H1 (cell line): Measurements from ENCODE around the gene ZNF133. TPM values are rescaled to one million over a fixed set of nuclear protein-coding genes. Genes with fewer than 3 reads are reported as not detected.

Experiments
- CTCF ChIA-PET: fragments of 300-600 bp; sonication (Branson Sonifier 250); formaldehyde crosslinking; loops from one replicate; lab custom pipeline; 2021; ENCODE audit not compliant: partially characterized antibody; lab: Charles Lee
- POLR2A ChIA-PET: fragments of 300-600 bp; sonication (Branson Sonifier 250); formaldehyde crosslinking; loops from one replicate; lab custom pipeline; 2021; ENCODE audit warnings: inconsistent platforms; ENCODE audit not compliant: partially characterized antibody; lab: Charles Lee
- DNase-seq, 2 experiments: peaks; one replicate each; pipeline versions ENCODE4 v3.0.0 to v3.0.0-alpha.2; 2010 to 2022; ENCODE audit warnings: low spot score in 2 of 2, low read depth in 1 of 2, mixed read lengths in 1 of 2
- FAIRE-seq: peaks from 2 replicates; lab custom pipeline; 2011; peaks lifted over from hg19 to GRCh38; lab: Jason Lieb, UNC
- H2AFZ ChIP-seq: 2 replicates; pipeline ENCODE4 v1.8.1; 2012; ENCODE audit warnings: low read length, inconsistent platforms
- H2AK5ac ChIP-seq: 2 replicates; pipeline ENCODE4 v1.6.1; 2013; ENCODE audit warnings: low read depth, low read length
- H2BK120ac ChIP-seq: replicated peaks from 2 replicates; pipeline ENCODE3; 2013; ENCODE audit warnings: low read depth, low read length, inconsistent platforms
- H2BK12ac ChIP-seq: 2 replicates; pipeline ENCODE4 v1.6.1; 2013; ENCODE audit warnings: low read depth, low read length
- H2BK15ac ChIP-seq: 2 replicates; pipeline ENCODE4 v1.6.1; 2013; ENCODE audit warnings: low read length
- H2BK20ac ChIP-seq: 2 replicates; pipeline ENCODE4 v1.6.1; 2013; ENCODE audit warnings: low read length
- H2BK5ac ChIP-seq: 2 replicates; pipeline ENCODE4 v1.6.1; 2013; ENCODE audit warnings: low read depth, low read length
- H3K14ac ChIP-seq: 2 replicates; pipeline ENCODE4 v1.6.1; 2013; ENCODE audit warnings: inconsistent platforms; ENCODE audit not compliant: insufficient read length
- H3K18ac ChIP-seq: 2 replicates; pipeline ENCODE4 v1.6.1; 2013; ENCODE audit warnings: low read length; ENCODE audit errors: extremely low read depth
- H3K23ac ChIP-seq: 2 replicates; pipeline ENCODE4 v1.6.1; 2013; ENCODE audit warnings: inconsistent platforms; ENCODE audit not compliant: insufficient read length
- H3K23me2 ChIP-seq: 2 replicates; pipeline ENCODE4 v1.6.1; 2013; ENCODE audit warnings: low read depth, low read length
- H3K27ac ChIP-seq: 2 replicates; pipeline ENCODE4 v1.6.1; 2011; ENCODE audit warnings: low read depth, low read length, inconsistent platforms
- H3K27me3 ChIP-seq, 4 experiments: replicated peaks in 1 of 4; 1 replicate in 1 of 4; 2 replicates in 3 of 4; pipeline versions ENCODE4 v1.6.1 to v1.8.1; 2011 to 2013; ENCODE audit warnings: low read length in 3 of 4, mild to moderate bottlenecking in 3 of 4, inconsistent platforms in 2 of 4, mixed read lengths in 2 of 4, moderate library complexity in 1 of 4; ENCODE audit not compliant: control insufficient read depth in 3 of 4, insufficient read depth in 3 of 4; ENCODE audit errors: extremely low read depth in 1 of 4
- H3K36me3 ChIP-seq, 4 experiments: 2 replicates each; pipeline versions ENCODE4 v1.6.1 to v1.8.1; 2011 to 2013; ENCODE audit warnings: mild to moderate bottlenecking in 4 of 4, low read length in 3 of 4, moderate library complexity in 2 of 4, control low read depth in 1 of 4, inconsistent platforms in 1 of 4; ENCODE audit not compliant: insufficient read depth in 4 of 4, control insufficient read depth in 2 of 4
- H3K4ac ChIP-seq: replicated peaks from 2 replicates; pipeline ENCODE3; 2013; ENCODE audit warnings: low read length, low read depth, mixed read lengths, inconsistent platforms; ENCODE audit not compliant: insufficient read length
- H3K4me1 ChIP-seq, 4 experiments: replicated peaks in 1 of 4; 1 replicate in 1 of 4; 2 replicates in 3 of 4; pipeline versions ENCODE4 v1.6.1 to v1.8.1; 2011 to 2013; ENCODE audit warnings: low read length in 3 of 4, inconsistent platforms in 2 of 4, mixed read lengths in 1 of 4; ENCODE audit not compliant: insufficient read depth in 4 of 4, control insufficient read depth in 3 of 4
- H3K4me2 ChIP-seq, 2 experiments: 2 replicates each; pipeline versions ENCODE4 v1.6.1 to v1.8.1; 2011 to 2013; ENCODE audit warnings: low read depth in 2 of 2, low read length in 2 of 2, control low read depth in 1 of 2, inconsistent platforms in 1 of 2, mild to moderate bottlenecking in 1 of 2; ENCODE audit not compliant: insufficient read depth in 1 of 2
- H3K4me3 ChIP-seq, 4 experiments: fragments of 200-600, 300-600 bp in 1 of 4; sonication (generic), shearing (Covaris generic), sonication (Bioruptor Twin) in 1 of 4; 2 replicates each; pipeline versions ENCODE4 v1.5.1 to v1.8.1; 2011 to 2016; ENCODE audit warnings: low read length in 4 of 4, low read depth in 3 of 4, control low read depth in 2 of 4, inconsistent platforms in 2 of 4, mild to moderate bottlenecking in 2 of 4, mixed read lengths in 1 of 4, moderate library complexity in 1 of 4; ENCODE audit not compliant: insufficient read depth in 2 of 4; ENCODE audit errors: extremely low read depth in 1 of 4
- H3K56ac ChIP-seq: replicated peaks from 2 replicates; pipeline ENCODE3; 2013; ENCODE audit warnings: low read depth, mild to moderate bottlenecking, mixed read lengths, low read length, inconsistent platforms; ENCODE audit not compliant: insufficient read length
- H3K79me1 ChIP-seq: 2 replicates; pipeline ENCODE4 v1.6.1; 2013; ENCODE audit warnings: low read depth, low read length, control low read depth
- H3K79me2 ChIP-seq, 2 experiments: 2 replicates each; pipeline versions ENCODE4 v1.6.1 to v1.8.1; 2012 to 2013; ENCODE audit warnings: low read length in 2 of 2, mild to moderate bottlenecking in 2 of 2, inconsistent platforms in 1 of 2; ENCODE audit not compliant: insufficient read depth in 2 of 2, control insufficient read depth in 1 of 2
- H3K9ac ChIP-seq, 4 experiments: replicated peaks in 1 of 4; 1 replicate in 1 of 4; 2 replicates in 3 of 4; pipeline versions ENCODE4 v1.6.1 to v1.8.1; 2011 to 2013; ENCODE audit warnings: low read depth in 3 of 4, low read length in 3 of 4, control low read depth in 2 of 4, mild to moderate bottlenecking in 2 of 4, moderate library complexity in 2 of 4, inconsistent platforms in 1 of 4; ENCODE audit errors: extremely low read depth in 1 of 4
- H3K9me3 ChIP-seq, 2 experiments: 2 replicates each; pipeline versions ENCODE4 v1.6.1 to v1.8.1; 2012 to 2013; ENCODE audit warnings: mild to moderate bottlenecking in 2 of 2, moderate library complexity in 2 of 2, control low read depth in 1 of 2, inconsistent platforms in 1 of 2, low read depth in 1 of 2, low read length in 1 of 2, mixed read lengths in 1 of 2; ENCODE audit not compliant: insufficient read depth in 2 of 2
- H4K20me1 ChIP-seq, 2 experiments: replicated peaks in 1 of 2; 2 replicates each; pipeline versions ENCODE3 to v1.8.1; 2011 to 2013; ENCODE audit warnings: inconsistent platforms in 2 of 2, low read length in 2 of 2, mild to moderate bottlenecking in 1 of 2; ENCODE audit not compliant: insufficient read depth in 2 of 2, control insufficient read depth in 1 of 2
- H4K5ac ChIP-seq: 2 replicates; pipeline ENCODE4 v1.6.1; 2013; ENCODE audit warnings: low read length, low read depth, mixed read lengths, inconsistent platforms; ENCODE audit not compliant: insufficient read length
- H4K8ac ChIP-seq: 2 replicates; pipeline ENCODE4 v1.8.0; 2013; ENCODE audit warnings: mild to moderate bottlenecking, moderate library complexity, low read length, inconsistent platforms; ENCODE audit not compliant: insufficient read depth; ENCODE audit errors: extremely low read depth
- H4K91ac ChIP-seq: replicated peaks from 2 replicates; pipeline ENCODE3; 2013; ENCODE audit warnings: low read length, mixed read lengths, inconsistent platforms; ENCODE audit not compliant: insufficient read length
- MAX ChIP-seq: IDR thresholded peaks from 2 replicates; pipeline ENCODE4 v1.6.1; 2012; ENCODE audit warnings: inconsistent platforms
- PHF8 ChIP-seq: fragments of 200-600 bp; sonication (generic); conservative IDR thresholded peaks from 2 replicates; pipeline ENCODE4 v1.7.1; 2012; ENCODE audit warnings: low read depth, mild to moderate bottlenecking, inconsistent platforms, low read length, moderate library complexity
- POLR2A ChIP-seq, 2 experiments: IDR thresholded peaks; 1 replicate in 1 of 2; 2 replicates in 1 of 2; pipeline ENCODE4 v1.6.1; 2011; ENCODE audit warnings: low read depth in 2 of 2, low read length in 2 of 2, mild to moderate bottlenecking in 2 of 2; ENCODE audit errors: control extremely low read depth in 1 of 2
- SIRT6 ChIP-seq: IDR thresholded peaks from one replicate; pipeline ENCODE4 v1.7.1; 2012; ENCODE audit warnings: low read length, inconsistent platforms
- TAF1 ChIP-seq: IDR thresholded peaks from 2 replicates; pipeline ENCODE4 v1.6.1; 2011; ENCODE audit warnings: mild to moderate bottlenecking, low read depth, low read length
- TEAD4 ChIP-seq: IDR thresholded peaks from 2 replicates; pipeline ENCODE4 v1.6.1; 2012; ENCODE audit warnings: low read depth, low read length, inconsistent platforms, mixed read lengths
- YY1 ChIP-seq: IDR thresholded peaks from 2 replicates; pipeline ENCODE4 v1.6.1; 2011; ENCODE audit warnings: low read depth, mild to moderate bottlenecking, low read length
- WGBS, 2 experiments: shearing (Covaris generic) in 1 of 2; methylation state at CpG; one replicate each; pipeline versions ENCODE4 v1.1.6 to v1.1.7; 2013 to 2015; ENCODE audit warnings: low lambda C conversion rate in 2 of 2, mixed read lengths in 2 of 2, inconsistent platforms in 1 of 2, low coverage in 1 of 2, missing lambda C conversion rate in 1 of 2; ENCODE audit not compliant: insufficient replicate concordance in 2 of 2, insufficient coverage in 1 of 2, insufficient read length in 1 of 2; ENCODE audit errors: extremely low coverage in 1 of 2, missing lambda C conversion rate in 1 of 2; 5-methylcytosine and 5-hydroxymethylcytosine counted together
- polyA plus RNA-seq, 7 experiments: library from polyadenylated mRNA; depleted of rRNA in 3 of 7; stranded (reverse) in 5 of 7; unstranded in 2 of 7; fragments of >200 nt in 5 of 7; fragments of 200-250 nt in 2 of 7; gene quantifications; 1 replicate in 5 of 7; 2 replicates in 1 of 7; 4 replicates in 1 of 7; pipeline versions ENCODE4 v1.2.1 to v1.2.3, GENCODE V29; 2011 to 2013; ENCODE audit warnings: missing spikeins in 2 of 7, mixed read lengths in 2 of 7
- total RNA-seq: library from RNA; stranded (reverse); fragmentation: NEBNext Ultra II Directional; extraction: Animal tissue kit (Norgen Biotek cat#: 25700); gene quantifications from 2 replicates; pipeline ENCODE4 v1.2.1, GENCODE V29; 2021

The ZNF133 gene
- total and polyA plus RNA-seq, 2 of the 8 experiments (the other 6 are each of a cell fraction or from before 2014, with no cell fraction given) = 12.1 to 15.8 TPM

GRCh38 chr20:18288749-18289267, 481 bp downstream of the ZNF133 start:
- Histone ChIP-seq H2BK120ac (no peak overlapping the region), H2BK20ac (no peak overlapping the region), H3K4me2 (peak overlapping the region; percentile 89 to 94), H4K8ac (peak overlapping the region; percentile 85; the same call in 1 of the 2 replicates), H4K5ac (peak overlapping the region; percentile 60), H2BK5ac (peak overlapping the region; percentile 98), H2AK5ac (no peak overlapping the region), H3K23ac (no peak overlapping the region), H3K23me2 (peaks cover 12% of the 10 kb centered on the region), H3K14ac (no peak overlapping the region), H3K79me1 (peaks cover 7% of the 10 kb centered on the region; the same call in 1 of the 2 replicates), H2BK15ac (no peak overlapping the region), H2BK12ac (peak overlapping the region; percentile 40; the same call in 1 of the 2 replicates), H3K9me3 (peaks cover 0 to 6% of the 10 kb centered on the region in 2 experiments; a peak in 3 of 4 replicates), H3K27me3 (no peaks in the 10 kb centered on the region), H3K56ac (peak overlapping the region; percentile 35), H3K79me2 (peaks cover 0 to 18% of the 10 kb centered on the region in 2 experiments; a peak in 1 of 4 replicates), H2AFZ (peak overlapping the region; percentile 58), H3K4me1 (peaks cover 0 to 6% (median 2%) of the 10 kb centered on the region in 4 experiments; a peak in 1 of 7 replicates), H4K91ac (no peak overlapping the region), H4K20me1 (no peaks in the 10 kb centered on the region), H3K18ac (peak overlapping the region; percentile 79; the same call in 1 of the 2 replicates)
- ChIA-PET CTCF (interaction anchor here (0.8 kb wide), 1 partner anchor 15 kb away, joined by 3 read pairs; no protein-coding TSS in a partner anchor), POLR2A (interaction anchor here (0.6 to 2.3 kb wide), 21 partner anchors 9 to 232 kb away, joined by 3 to 10 read pairs (median 4); partner anchors contain the start of genes DZANK1, KAT14, PET117 and POLR3F)
- DNase-seq = peak in 1 of 2 experiments; percentile 54
- no peak for FAIRE-seq
- 5% methylated on average over 16 of the region's 19 CpGs; no CpG with 5 or more reads in 1 of the 2 experiments for WGBS, 2 experiments
- TF ChIP-seq PHF8 (peak; percentile 25; the same call in 1 of the 2 replicates), TAF1 (0 out of 2 replicates have a peak, but pooled peaks have one; percentile 1), POLR2A (IDR thresholded peaks at IDR 0.05; ENCODE audit: control extremely low read depth in 1 of 2, low read depth in 2 of 2, low read length in 2 of 2) (0 out of 3 replicates have a peak, but pooled peaks of 1 of the 2 experiments have one; percentile 12), MAX (0 out of 2 replicates have a peak, but pooled peaks have one; percentile 5), TEAD4 (no peak), SIRT6 (no peak), YY1 (peak; percentile 87)
- TF ChIP-seq, all 59 proteins: peak for 5
- H3K27ac ChIP-seq = peak overlapping the region; percentile 87
- peak overlapping the region; percentile 84 to 93 (median 92) for H3K4me3 ChIP-seq
- peak overlapping the region; percentile 53 to 84 (median 72) for H3K9ac ChIP-seq
- peaks cover 0 to 5% (median 0%) of the 10 kb centered on the region in 4 experiments; a peak in 2 of 8 replicates for H3K36me3 ChIP-seq
- no peak overlapping the region for H3K4ac ChIP-seq
